ENCODE measurements around the gene PPP1R3G.
"Not testable (repeated sequence)": the region's sequence is repeated elsewhere in the genome, so short reads cannot be mapped to it uniquely, and the experiment has no call there.

PPP1R3G gene

GRCh38 chr6:5084781-5085647, at the start of gene PPP1R3G:
Gene PPP1R3G, plus strand, starts transcription at chr6:5085341. Its CDS starts 145 bp downstream, at chr6:5085486.
- DNase-seq: no peak

- DNase-seq: no peak
Measured at GRCh38 chr6:5036269-5036668, 48.9 kb upstream of the PPP1R3G start.

- DNase-seq: no peak
Measured at GRCh38 chr6:5041955-5042354, 43.2 kb upstream of the PPP1R3G start.

- DNase-seq: no peak
Measured at GRCh38 chr6:5042436-5042835, 42.7 kb upstream of the PPP1R3G start.

- no peak for DNase-seq
Measured at GRCh38 chr6:5044866-5045265, 40.3 kb upstream of the PPP1R3G start.

- no peak for DNase-seq
Measured at GRCh38 chr6:5045416-5045815, 39.7 kb upstream of the PPP1R3G start.

- no peak for DNase-seq
Measured at GRCh38 chr6:5046430-5046829, 38.7 kb upstream of the PPP1R3G start.

GRCh38 chr6:5050009-5050408, 35.1 kb upstream of the PPP1R3G start:
- DNase-seq: no peak

- DNase-seq: no peak
Measured at GRCh38 chr6:5051394-5051793, 33.7 kb upstream of the PPP1R3G start.

- DNase-seq: no peak
Measured at GRCh38 chr6:5053038-5053437, 32.1 kb upstream of the PPP1R3G start.

GRCh38 chr6:5053864-5054244, 31.3 kb upstream of the PPP1R3G start:
- no peak for DNase-seq

GRCh38 chr6:5054245-5054873, 30.8 kb upstream of the PPP1R3G start:
- DNase-seq: no peak

- DNase-seq: no peak
Measured at GRCh38 chr6:5055118-5055517, 30.0 kb upstream of the PPP1R3G start.

GRCh38 chr6:5058254-5058653, 26.9 kb upstream of the PPP1R3G start:
- DNase-seq: no peak

- no peak for DNase-seq
Measured at GRCh38 chr6:5059036-5059896, 25.9 kb upstream of the PPP1R3G start.

GRCh38 chr6:5060439-5060838, 24.7 kb upstream of the PPP1R3G start:
- not testable (repeated sequence) for DNase-seq

- no peak for DNase-seq
Measured at GRCh38 chr6:5061152-5061551, 24.0 kb upstream of the PPP1R3G start.

GRCh38 chr6:5063617-5064016, 21.5 kb upstream of the PPP1R3G start:
- DNase-seq: no peak

- no peak for DNase-seq
Measured at GRCh38 chr6:5066456-5067093, 18.6 kb upstream of the PPP1R3G start.

GRCh38 chr6:5067305-5067704, 17.8 kb upstream of the PPP1R3G start:
- no peak for DNase-seq

GRCh38 chr6:5068153-5068751, 16.9 kb upstream of the PPP1R3G start:
- DNase-seq: no peak

GRCh38 chr6:5071216-5071615, 13.9 kb upstream of the PPP1R3G start:
- no peak for DNase-seq

GRCh38 chr6:5072440-5072839, 12.7 kb upstream of the PPP1R3G start:
- no peak for DNase-seq

Data from hematopoietic multipotent progenitor cell treated with erythropoietin and hydrocortisone succinate and interleukin-3 and kit ligand, for 8 days (in vitro differentiated cells).